Measurements from ENCODE around the gene RFX7.

GRCh38 chr15:56051676-56052075 lies 192.0 kb downstream of the RFX7 start:
- TF ChIP-seq LEF1 (IDR thresholded peaks at IDR 0.05; ENCODE audit: borderline replicate concordance): no peak
- no peak for TF ChIP-seq SP1 (IDR thresholded peaks at IDR 0.05)
- TF ChIP-seq ZNF384 (IDR thresholded peaks at IDR 0.05): no peak
- no peak for TF ChIP-seq TARDBP (IDR thresholded peaks at IDR 0.05)
- TF ChIP-seq SUZ12 (IDR thresholded peaks at IDR 0.05): no peak
- no peak for TF ChIP-seq FOXM1 (IDR thresholded peaks at IDR 0.05; ENCODE audit: borderline replicate concordance)
- no peak for TF ChIP-seq FOXA1 (IDR thresholded peaks at IDR 0.05)
- TF ChIP-seq ELF4 (IDR thresholded peaks at IDR 0.05): no peak

Data from HEK293T (cell line).